Lower leg skin (tissue), 4 donors: ENCODE measurements around the gene SHROOM1. TPM values are rescaled to one million over a fixed set of nuclear protein-coding genes. Genes with fewer than 3 reads are reported as not detected.

ENCODE experiments used
- DNase-seq, 2 donors: peaks; one replicate each; pipeline ENCODE4 v3.0.0-alpha.2; 2019; ENCODE audit warnings: low spot score in 2 of 2
- H3K4me3 ChIP-seq: fragments of 200-600 bp; sonication (generic); 2 replicates; pipeline ENCODE4 v1.5.1; 2017; ENCODE audit warnings: mild to moderate bottlenecking, low read depth; ENCODE audit not compliant: poor library complexity, severe bottlenecking
- POLR2A ChIP-seq, 2 donors: fragments of 450-650 bp; IDR thresholded peaks; one replicate each; pipeline ENCODE4 v1.6.1; 2016 to 2017; ENCODE audit warnings: antibody characterized with exemption in 2 of 2, mild to moderate bottlenecking in 1 of 2, moderate library complexity in 1 of 2
- WGBS, 2 donors: methylation state at CpG; one replicate each; pipeline ENCODE4 v1.1.5; 2018; 5-methylcytosine and 5-hydroxymethylcytosine counted together
- intact Hi-C: fragments of 100-400 bp; cut with DNase I; formaldehyde crosslinking; loops from one replicate; pipeline ENCODE4 v1.15.0; 2023; ENCODE audit warnings: low total_unique reads
- total RNA-seq, 4 donors: library from RNA; depleted of rRNA; stranded (reverse); fragments of >200 nt; gene quantifications; one replicate each; pipeline ENCODE4 v1.1.0, GENCODE V29; 2016
- TF ChIP-seq, protein P1 (sequence below), 3 donors: fragments of 450-650 bp; IDR thresholded peaks; one replicate each; pipeline ENCODE4 v1.5.1; 2016; ENCODE audit warnings: antibody characterized with exemption in 3 of 3, mild to moderate bottlenecking in 3 of 3, moderate library complexity in 2 of 3

SHROOM1 gene
- total RNA-seq, 4 donors from 2014 or later, result 1.2 to 3.8 (median 2.2) TPM

DNA sequence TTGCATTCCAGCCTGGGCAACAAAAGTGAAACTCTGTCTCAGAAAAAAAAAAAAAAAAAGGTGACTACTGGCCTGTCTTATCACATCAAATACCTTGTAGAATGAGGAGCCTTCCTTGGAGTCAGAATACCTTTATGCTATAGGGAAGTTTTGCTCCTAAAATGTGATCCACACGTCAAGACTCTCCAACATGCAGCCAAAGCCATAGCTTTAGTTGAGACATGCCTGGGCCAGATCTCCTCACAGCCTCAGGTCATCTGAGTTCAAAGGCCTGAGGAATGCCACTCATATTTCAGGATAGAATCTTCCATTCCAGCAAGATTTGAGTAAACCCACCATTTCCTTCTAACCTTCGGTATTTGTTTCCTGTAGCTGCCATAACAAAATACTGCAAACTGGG, 31.1 kb downstream of the SHROOM1 start:
- no peak for TF ChIP-seq POLR2A (IDR thresholded peaks at IDR 0.05)
- TF ChIP-seq, protein P1, sequence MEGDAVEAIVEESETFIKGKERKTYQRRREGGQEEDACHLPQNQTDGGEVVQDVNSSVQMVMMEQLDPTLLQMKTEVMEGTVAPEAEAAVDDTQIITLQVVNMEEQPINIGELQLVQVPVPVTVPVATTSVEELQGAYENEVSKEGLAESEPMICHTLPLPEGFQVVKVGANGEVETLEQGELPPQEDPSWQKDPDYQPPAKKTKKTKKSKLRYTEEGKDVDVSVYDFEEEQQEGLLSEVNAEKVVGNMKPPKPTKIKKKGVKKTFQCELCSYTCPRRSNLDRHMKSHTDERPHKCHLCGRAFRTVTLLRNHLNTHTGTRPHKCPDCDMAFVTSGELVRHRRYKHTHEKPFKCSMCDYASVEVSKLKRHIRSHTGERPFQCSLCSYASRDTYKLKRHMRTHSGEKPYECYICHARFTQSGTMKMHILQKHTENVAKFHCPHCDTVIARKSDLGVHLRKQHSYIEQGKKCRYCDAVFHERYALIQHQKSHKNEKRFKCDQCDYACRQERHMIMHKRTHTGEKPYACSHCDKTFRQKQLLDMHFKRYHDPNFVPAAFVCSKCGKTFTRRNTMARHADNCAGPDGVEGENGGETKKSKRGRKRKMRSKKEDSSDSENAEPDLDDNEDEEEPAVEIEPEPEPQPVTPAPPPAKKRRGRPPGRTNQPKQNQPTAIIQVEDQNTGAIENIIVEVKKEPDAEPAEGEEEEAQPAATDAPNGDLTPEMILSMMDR (IDR thresholded peaks at IDR 0.05), result no peak
- 68 to 78% methylated on average over 2 of the region's 2 CpGs for WGBS, 2 donors
- no peak overlapping the region for H3K4me3 ChIP-seq
- intact Hi-C loops, result no loop called here
- DNase-seq, result no peak

DNA sequence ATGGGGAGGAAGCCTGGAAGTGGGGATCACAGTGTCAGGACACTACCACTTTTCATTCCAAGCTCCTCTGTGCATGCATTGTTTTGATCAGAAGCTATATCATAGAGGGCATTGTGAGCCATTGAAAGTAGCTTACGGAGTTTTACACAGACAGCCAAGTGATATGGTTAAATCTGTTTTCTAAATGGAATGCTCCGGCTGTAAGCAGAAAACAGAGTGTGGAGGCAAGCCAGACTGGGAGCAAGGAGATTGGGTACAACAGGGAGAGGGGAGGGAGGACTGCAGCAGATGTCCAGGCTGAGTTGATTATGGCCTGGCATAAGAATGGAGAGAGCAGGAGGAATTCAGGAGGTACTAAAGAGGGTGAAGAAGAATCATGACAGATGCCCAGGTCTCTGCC, 32.8 kb downstream of the SHROOM1 start:
- TF ChIP-seq POLR2A (IDR thresholded peaks at IDR 0.05), result no peak
- TF ChIP-seq, protein P1 (IDR thresholded peaks at IDR 0.05), result no peak
- intact Hi-C loops, result no loop called here
- no peak overlapping the region for H3K4me3 ChIP-seq
- DNase-seq, result no peak
- 55 to 57% methylated on average over 2 of the region's 2 CpGs for WGBS, 2 donors

DNA sequence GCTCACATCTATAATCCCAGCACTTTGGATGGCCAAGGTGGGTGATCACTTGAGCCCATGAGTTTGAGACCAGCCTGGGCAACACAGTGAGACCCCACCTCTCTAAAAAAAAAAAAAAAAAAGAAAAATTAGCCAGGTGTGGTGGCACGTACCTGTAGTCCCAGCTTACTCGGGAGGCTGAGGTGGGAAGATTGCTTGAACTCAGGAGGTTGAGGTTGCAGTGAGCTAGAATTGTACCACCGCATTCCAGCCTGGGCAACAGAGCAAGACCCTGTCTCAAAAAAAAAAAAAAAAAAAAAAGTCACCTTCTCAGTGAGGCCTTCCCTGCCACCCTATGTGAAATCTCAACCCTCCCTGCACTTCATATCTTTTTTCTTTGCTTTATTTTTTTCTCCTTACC, 39.4 kb downstream of the SHROOM1 start:
- DNase-seq, result peak in 1 of 2 donors; percentile 18
- no peak overlapping the region for H3K4me3 ChIP-seq
- WGBS, 2 donors, result 92 to 94% methylated on average over 3 of the region's 3 CpGs
- intact Hi-C loops, result no loop called here
- no peak for TF ChIP-seq POLR2A (IDR thresholded peaks at IDR 0.05)
- TF ChIP-seq, protein P1 (IDR thresholded peaks at IDR 0.05), result no peak

DNA sequence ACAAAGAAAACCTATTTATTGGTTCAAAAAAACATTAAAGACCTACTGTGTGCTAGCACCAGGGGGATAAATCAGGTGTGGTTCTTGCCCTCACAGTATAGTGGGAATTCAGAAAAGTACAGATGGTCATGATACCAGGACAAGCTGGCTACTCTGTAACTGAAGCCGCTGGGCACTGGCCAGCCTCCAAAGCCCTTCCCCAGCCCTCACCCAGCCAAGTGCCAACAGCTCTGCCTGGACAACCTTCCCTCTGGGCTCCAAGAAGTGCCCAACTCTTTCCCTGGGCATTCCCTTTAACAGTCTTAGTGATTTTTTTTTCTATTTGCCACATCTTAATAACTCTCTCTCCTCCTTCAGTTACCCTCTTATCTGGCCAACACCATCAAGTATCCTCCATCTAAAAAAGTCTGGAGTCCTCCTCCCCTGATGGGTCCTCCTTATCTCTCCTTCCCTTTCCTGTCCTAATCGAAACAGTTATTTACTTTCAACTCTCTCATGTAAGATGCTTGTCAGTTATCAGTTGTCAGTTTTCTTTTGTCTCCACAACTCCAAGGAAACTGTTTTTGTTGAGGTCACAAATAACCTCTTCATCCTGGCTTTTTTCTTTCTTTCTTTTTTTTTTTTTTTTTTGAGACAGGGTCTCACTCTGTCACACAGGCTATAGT, 40.1 kb downstream of the SHROOM1 start:
- intact Hi-C loops, result no loop called here
- DNase-seq, result no peak
- H3K4me3 ChIP-seq, result no peak overlapping the region
- WGBS, 2 donors, result 74% methylated on average over 2 of the region's 2 CpGs
- TF ChIP-seq, protein P1 (IDR thresholded peaks at IDR 0.05), result no peak
- no peak for TF ChIP-seq POLR2A (IDR thresholded peaks at IDR 0.05)

DNA sequence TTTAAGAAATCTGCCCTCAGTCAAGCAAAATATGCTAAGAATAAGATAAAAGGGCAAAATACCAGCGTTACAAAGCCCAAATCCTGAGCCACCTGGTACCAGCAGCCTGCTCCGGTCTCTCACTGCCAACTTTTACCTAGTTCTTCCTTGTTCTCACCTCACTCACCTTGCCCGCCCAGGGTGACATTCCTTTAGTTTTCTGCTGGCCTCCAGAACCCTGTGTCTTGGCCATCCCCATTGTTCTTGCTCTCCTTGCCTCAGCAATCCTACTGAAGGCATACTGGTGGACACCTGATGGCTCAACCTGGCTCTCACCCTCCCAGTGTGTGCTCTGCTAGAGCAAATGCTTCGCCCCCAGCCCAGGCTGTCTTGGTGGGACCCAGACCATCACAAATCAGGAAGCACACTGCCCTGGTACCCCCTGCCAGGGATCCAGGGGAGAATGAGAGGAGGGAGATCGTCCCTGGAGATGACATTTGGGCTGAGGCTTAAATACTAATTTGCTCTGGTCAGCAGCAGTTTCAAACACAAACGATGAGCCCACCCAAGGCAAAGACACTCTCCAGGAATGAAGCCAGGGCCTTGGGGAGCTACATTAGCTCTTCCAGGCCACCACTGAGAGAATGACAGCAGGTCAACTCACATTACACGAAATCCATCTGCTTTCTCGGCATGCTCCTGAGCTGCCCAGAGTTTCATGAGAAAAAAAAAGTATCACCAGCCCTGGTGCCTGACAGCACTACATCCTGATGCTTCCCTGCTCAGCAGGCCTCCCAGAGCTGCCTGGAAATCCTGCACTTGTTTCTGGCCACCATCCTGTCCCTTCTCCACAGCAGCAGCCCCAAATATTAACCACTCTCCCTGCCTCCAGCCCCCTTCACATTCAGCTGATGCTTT, 41.2 kb downstream of the SHROOM1 start:
- no peak for TF ChIP-seq POLR2A (IDR thresholded peaks at IDR 0.05)
- DNase-seq, result peak in 1 of 2 donors; percentile 45
- WGBS, 2 donors, result 90 to 94% methylated on average over 8 of the region's 8 CpGs
- H3K4me3 ChIP-seq, result no peak overlapping the region
- intact Hi-C loops, result no loop called here

DNA sequence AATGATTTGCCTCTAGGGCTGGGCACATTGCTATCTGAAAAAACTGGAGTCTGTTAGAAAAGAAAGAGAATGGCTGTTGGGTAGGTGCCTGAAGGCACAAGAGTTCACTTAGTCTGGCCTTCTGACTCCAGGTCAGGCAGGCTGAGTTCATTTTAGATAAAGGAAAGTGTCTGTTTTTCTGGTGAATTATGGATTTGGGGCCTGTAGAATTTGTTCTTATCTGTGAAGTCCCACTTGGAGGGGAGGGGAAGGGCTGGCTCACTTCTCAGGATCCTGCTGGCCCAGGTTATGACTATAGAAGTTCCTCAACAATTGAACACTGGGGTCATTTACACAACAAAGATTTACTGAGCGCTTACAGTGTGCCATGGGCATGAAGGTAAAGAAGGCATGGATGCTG, 41.9 kb downstream of the SHROOM1 start:
- 96 to 100% methylated on average over 1 of the region's 1 CpG for WGBS, 2 donors
- peak in 1 of 2 donors; percentile 45 for DNase-seq
- TF ChIP-seq POLR2A (IDR thresholded peaks at IDR 0.05), result no peak
- TF ChIP-seq, protein P1 (IDR thresholded peaks at IDR 0.05), result no peak
- intact Hi-C loops, result no loop called here
- no peak overlapping the region for H3K4me3 ChIP-seq
